Uterus (tissue), 4 donors: Measurements from ENCODE around the gene RFESD. TPM values are rescaled to one million over a fixed set of nuclear protein-coding genes. Genes with fewer than 3 reads are reported as not detected.

Source experiments
- DNase-seq, 2 donors: peaks; one replicate each; pipeline ENCODE4 v3.0.0-alpha.2; 2019 to 2020
- H3K27ac ChIP-seq, 2 donors: fragments of 200-600 bp; sonication (generic); 1 replicate in 1 of 2; 2 replicates in 1 of 2; pipeline ENCODE4 v1.5.1; 2016 to 2018
- H3K27me3 ChIP-seq, 2 donors: fragments of 200-600 bp; sonication (generic); one replicate each; pipeline ENCODE4 v1.5.1; 2018 to 2019; ENCODE audit warnings: control low read depth in 1 of 2
- H3K36me3 ChIP-seq, 2 donors: fragments of 200-600 bp; sonication (generic); one replicate each; pipeline ENCODE4 v1.5.1; 2019; ENCODE audit warnings: control low read depth in 1 of 2
- H3K4me1 ChIP-seq, 2 donors: fragments of 200-600 bp; sonication (generic); one replicate each; pipeline ENCODE4 v1.5.1; 2018 to 2019; ENCODE audit warnings: control low read depth in 1 of 2
- H3K4me3 ChIP-seq, 2 donors: fragments of 200-600 bp; sonication (generic); 1 replicate in 1 of 2; 2 replicates in 1 of 2; pipeline ENCODE4 v1.5.1; 2018 to 2019; ENCODE audit warnings: mild to moderate bottlenecking in 1 of 2
- H3K9me3 ChIP-seq, 2 donors: fragments of 200-600 bp; sonication (generic); one replicate each; pipeline ENCODE4 v1.5.1; 2019; ENCODE audit warnings: control low read depth in 1 of 2
- POLR2A ChIP-seq, 2 donors: fragments of 450-650 bp; IDR thresholded peaks; one replicate each; pipeline ENCODE4 v1.6.1; 2016; ENCODE audit warnings: antibody characterized with exemption in 2 of 2, mild to moderate bottlenecking in 1 of 2, moderate library complexity in 1 of 2
- intact Hi-C: fragments of 100-400 bp; cut with DNase I; formaldehyde crosslinking; loops from one replicate; pipeline ENCODE4 v1.15.1; 2023; ENCODE audit warnings: low total_unique reads
- total RNA-seq, 4 donors: library from RNA; depleted of rRNA in 3 of 4; stranded (reverse); fragments of >200 nt in 3 of 4; gene quantifications; one replicate each; pipeline versions ENCODE4 v1.1.0 to v1.2.4, GENCODE V29; 2014 to 2023
- TF ChIP-seq, protein P1 (sequence below), 4 experiments: fragments of 200-600 bp in 2 of 4; fragments of 450-650 bp in 2 of 4; sonication (generic) in 2 of 4; IDR thresholded peaks; one replicate each; pipeline ENCODE4 v1.5.1; 2016 to 2019; ENCODE audit warnings: antibody characterized with exemption in 4 of 4, mild to moderate bottlenecking in 2 of 4, moderate library complexity in 1 of 4
- donor health status: DM: yes; HTN: yes; CAD: no.

RFESD gene
- total RNA-seq, 4 donors from 2014 or later, result under 0.01 to 2.8 (median 2.2) TPM; not detected in 1

DNA sequence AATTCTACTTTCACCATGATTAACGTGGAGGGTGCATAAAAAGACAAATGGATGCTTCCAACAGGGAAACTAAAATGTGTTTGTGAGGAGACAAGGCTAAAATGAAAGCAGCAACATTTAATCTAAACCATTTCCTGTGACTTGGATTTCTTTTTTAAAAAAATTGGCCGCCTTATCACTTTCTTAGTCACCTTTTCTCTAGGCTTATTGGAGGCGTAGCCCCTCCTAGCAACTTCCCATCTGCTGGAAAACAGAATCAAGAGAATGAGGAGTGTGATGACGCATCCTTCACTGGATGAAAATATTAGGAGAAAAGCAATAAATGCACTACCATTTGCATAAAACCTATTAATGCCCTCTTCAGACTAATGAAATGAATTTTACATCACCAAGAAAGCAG is 27.5 kb upstream of the RFESD start:
- no peaks in the 10 kb centered on the region for H3K36me3 ChIP-seq
- no peak overlapping the region for H3K4me3 ChIP-seq
- no peaks in the 10 kb centered on the region for H3K27me3 ChIP-seq
- TF ChIP-seq, protein P1, sequence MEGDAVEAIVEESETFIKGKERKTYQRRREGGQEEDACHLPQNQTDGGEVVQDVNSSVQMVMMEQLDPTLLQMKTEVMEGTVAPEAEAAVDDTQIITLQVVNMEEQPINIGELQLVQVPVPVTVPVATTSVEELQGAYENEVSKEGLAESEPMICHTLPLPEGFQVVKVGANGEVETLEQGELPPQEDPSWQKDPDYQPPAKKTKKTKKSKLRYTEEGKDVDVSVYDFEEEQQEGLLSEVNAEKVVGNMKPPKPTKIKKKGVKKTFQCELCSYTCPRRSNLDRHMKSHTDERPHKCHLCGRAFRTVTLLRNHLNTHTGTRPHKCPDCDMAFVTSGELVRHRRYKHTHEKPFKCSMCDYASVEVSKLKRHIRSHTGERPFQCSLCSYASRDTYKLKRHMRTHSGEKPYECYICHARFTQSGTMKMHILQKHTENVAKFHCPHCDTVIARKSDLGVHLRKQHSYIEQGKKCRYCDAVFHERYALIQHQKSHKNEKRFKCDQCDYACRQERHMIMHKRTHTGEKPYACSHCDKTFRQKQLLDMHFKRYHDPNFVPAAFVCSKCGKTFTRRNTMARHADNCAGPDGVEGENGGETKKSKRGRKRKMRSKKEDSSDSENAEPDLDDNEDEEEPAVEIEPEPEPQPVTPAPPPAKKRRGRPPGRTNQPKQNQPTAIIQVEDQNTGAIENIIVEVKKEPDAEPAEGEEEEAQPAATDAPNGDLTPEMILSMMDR (IDR thresholded peaks at IDR 0.05), result no peak
- no peak for TF ChIP-seq POLR2A (IDR thresholded peaks at IDR 0.05)
- H3K27ac ChIP-seq, result no peak overlapping the region
- no peaks in the 10 kb centered on the region for H3K9me3 ChIP-seq
- peaks cover 0 to 5% of the 10 kb centered on the region in 2 donors for H3K4me1 ChIP-seq
- no peak for DNase-seq
- intact Hi-C loops, result no loop called here

- no peaks in the 10 kb centered on the region for H3K36me3 ChIP-seq
- no peaks in the 10 kb centered on the region for H3K9me3 ChIP-seq
- H3K27me3 ChIP-seq, result no peaks in the 10 kb centered on the region
- peak overlapping the region; percentile 30 to 43 for H3K4me3 ChIP-seq
- DNase-seq, result no peak
- H3K27ac ChIP-seq, result no peak overlapping the region
- H3K4me1 ChIP-seq, result peaks cover 0 to 5% of the 10 kb centered on the region in 2 donors
- intact Hi-C loops, result no loop called here
- TF ChIP-seq POLR2A (IDR thresholded peaks at IDR 0.05), result no peak
- TF ChIP-seq, protein P1 (IDR thresholded peaks at IDR 0.05), result no peak
Measured at GRCh38 chr5:95619514-95620029, 27.0 kb upstream of the RFESD start.

DNA sequence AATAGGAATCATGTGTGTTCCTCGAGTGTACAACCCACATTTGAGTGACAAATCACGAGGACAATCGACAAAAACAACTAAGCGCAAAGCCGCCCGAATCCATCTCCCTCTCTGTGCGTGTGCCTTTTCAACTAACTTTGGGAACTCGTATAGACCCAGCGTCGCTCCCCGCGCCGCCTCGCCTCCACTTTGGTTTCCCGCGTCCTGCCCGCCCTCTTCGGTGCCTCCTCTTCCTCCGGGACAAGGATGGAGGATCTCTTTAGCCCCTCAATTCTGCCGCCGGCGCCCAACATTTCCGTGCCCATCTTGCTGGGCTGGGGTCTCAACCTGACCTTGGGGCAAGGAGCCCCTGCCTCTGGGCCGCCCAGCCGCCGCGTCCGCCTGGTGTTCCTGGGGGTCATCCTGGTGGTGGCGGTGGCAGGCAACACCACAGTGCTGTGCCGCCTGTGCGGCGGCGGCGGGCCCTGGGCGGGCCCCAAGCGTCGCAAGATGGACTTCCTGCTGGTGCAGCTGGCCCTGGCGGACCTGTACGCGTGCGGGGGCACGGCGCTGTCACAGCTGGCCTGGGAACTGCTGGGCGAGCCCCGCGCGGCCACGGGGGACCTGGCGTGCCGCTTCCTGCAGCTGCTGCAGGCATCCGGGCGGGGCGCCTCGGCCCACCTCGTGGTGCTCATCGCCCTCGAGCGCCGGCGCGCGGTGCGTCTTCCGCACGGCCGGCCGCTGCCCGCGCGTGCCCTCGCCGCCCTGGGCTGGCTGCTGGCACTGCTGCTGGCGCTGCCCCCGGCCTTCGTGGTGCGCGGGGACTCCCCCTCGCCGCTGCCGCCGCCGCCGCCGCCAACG is 26.3 kb upstream of the RFESD start, which contains the start of gene GPR150:
Gene GPR150, plus strand, starts transcription at position 58 of the 840 bp plus-strand sequence. Its CDS starts 189 bp downstream, at position 247.
- no peak for TF ChIP-seq POLR2A (IDR thresholded peaks at IDR 0.05)
- TF ChIP-seq, protein P1 (IDR thresholded peaks at IDR 0.05), result no peak
- intact Hi-C loops, result no loop called here
- H3K27me3 ChIP-seq, result no peaks in the 10 kb centered on the region
- H3K27ac ChIP-seq, result no peak within 1 kb of the TSS
- H3K4me1 ChIP-seq, result peaks cover 0 to 5% of the 10 kb centered on the region in 2 donors
- no peaks in the 10 kb centered on the region for H3K36me3 ChIP-seq
- H3K4me3 ChIP-seq, result peak within 1 kb of the TSS; percentile 30 to 43
- H3K9me3 ChIP-seq, result no peaks in the 10 kb centered on the region
- peak in 1 of 2 donors; percentile 28 for DNase-seq

- H3K4me1 ChIP-seq, result peaks cover 0 to 5% of the 10 kb centered on the region in 2 donors
- DNase-seq, result peak in 1 of 2 donors; percentile 17
- H3K27me3 ChIP-seq, result no peaks in the 10 kb centered on the region
- H3K36me3 ChIP-seq, result no peaks in the 10 kb centered on the region
- peak overlapping the region; percentile 30 to 43 for H3K4me3 ChIP-seq
- intact Hi-C loops, result no loop called here
- no peaks in the 10 kb centered on the region for H3K9me3 ChIP-seq
- no peak overlapping the region for H3K27ac ChIP-seq
- TF ChIP-seq POLR2A (IDR thresholded peaks at IDR 0.05), result no peak
- TF ChIP-seq, protein P1 (IDR thresholded peaks at IDR 0.05), result no peak
Measured at GRCh38 chr5:95620870-95621838, 25.4 kb upstream of the RFESD start.
